HK-2 (cell line): ENCODE measurements around the gene MKKS.

Experiments used
- DNase-seq: peaks from one replicate; pipeline ENCODE4 v3.0.0-alpha.2; 2018; ENCODE audit not compliant: unreplicated experiment

Gene MKKS

GRCh38 chr20:10368702-10369041 is 65.3 kb downstream of the MKKS start:
- DNase-seq = no peak

- DNase-seq = no peak
Observed at GRCh38 chr20:10367943-10368701, 65.9 kb downstream of the MKKS start.

- DNase-seq = no peak
Observed at GRCh38 chr20:10367693-10367942, 66.4 kb downstream of the MKKS start.

DNA sequence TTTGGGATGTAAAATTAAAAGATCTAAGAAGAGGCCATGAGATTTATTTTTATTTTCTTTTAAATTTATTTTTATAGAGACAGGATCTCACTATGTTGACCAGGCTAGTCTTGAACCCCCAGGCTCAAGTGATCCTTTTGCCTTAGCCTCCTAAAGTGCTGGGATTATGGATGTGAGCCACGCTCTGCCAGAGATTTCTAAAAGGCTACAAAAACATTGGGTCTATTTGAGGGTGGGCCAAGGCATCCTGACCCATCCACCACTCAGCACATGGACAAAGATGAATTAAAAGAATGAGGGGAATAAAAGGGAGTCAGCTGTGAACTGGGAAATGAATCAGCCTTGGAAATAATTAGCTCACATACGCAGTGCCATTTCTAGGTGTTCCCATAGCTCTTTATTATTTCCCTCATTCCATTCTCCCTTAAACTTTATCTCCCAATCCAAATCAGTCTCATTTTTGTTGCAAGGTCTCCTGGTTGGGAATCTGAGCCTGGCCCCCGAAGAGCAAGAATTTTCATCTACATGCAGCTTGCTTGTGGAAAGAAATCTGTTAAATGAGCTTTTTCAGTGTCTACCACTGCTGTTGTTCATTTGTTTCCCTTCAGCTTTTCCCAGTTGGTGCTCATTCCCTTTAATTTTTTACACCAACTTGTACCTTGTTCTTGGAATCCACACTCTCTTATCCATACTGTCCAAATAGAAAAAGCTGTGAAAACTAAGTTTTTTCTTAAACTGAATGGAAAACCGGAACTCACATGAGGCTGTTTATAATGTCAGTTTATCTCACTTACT is 66.9 kb downstream of the MKKS start:
- no peak for DNase-seq

DNA sequence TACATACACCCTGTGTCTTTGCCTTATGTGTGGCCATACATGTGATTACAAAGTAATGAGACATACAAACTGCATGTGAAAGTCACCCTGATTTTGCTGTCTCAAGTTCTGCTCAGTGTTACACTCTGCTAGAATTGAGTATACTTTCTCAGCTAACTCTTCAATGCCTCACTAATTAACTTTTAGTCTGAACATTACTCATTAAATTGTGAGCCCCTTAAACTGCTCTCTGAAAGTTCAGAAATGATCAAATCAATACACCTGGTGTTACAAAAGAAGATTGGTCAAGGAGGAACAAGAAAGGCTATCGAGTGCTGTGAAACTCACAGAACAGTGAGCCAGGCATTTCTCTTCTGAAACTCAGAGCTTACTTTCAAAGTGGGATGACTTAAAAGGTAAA is 71.3 kb downstream of the MKKS start:
- no peak for DNase-seq

DNA sequence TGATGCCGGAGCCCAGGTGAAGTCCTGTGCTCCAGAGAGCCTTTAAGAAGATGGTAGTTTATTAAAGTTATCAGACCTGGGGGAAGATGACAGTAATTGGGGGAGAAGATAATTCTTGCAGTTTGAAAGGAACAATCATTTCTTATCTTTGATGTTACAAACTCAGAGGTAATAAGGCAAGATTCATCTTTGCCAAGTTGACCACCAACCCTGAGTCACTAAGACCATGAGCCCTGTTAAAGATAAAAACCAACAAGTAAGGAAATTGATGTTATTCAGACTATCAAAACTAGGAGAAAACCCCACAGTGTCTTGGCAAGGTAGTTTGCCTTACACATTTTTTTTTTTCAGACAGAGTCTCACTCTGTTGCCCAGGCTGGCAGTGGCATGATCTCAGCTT is 73.1 kb downstream of the MKKS start:
- no peak for DNase-seq

DNA sequence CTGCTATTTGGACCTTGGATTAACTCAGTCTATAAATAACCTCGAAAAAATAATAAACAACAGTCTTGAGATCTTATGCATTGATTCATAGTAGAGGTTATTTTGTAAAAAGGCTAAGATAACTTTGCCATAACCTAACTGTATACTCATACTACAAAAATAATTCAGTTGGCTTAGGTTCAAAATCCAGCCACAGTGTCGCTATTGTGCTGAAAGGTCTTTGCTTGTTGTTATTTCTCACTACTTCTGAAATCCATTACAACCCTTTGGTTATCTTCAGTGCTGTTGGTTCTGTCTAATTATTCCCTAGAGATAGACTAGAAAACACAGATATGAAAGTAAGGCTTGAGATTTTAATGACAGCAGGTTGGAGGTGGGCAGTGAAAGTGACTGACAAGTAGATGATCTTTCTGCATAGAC is 74.4 kb downstream of the MKKS start:
- no peak for DNase-seq

DNA sequence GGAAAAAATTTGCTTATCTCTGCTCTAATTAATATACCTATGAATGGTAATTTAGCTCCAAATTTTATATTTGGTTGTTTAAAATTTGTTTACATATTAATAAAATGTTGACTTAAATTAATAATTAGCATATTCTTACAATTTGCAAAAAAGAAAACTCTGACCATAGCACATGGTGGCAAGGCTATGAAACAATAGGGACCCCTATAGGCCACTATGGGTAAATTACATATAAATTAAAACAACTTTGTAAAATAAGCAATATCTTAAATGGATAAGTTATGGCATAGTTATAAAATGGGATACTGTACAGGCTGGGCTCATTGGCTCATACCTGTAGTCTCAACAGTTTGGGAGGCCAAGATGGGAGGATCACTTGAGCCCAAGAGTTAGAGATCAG is 76.0 kb downstream of the MKKS start:
- DNase-seq = no peak

GRCh38 chr20:10357061-10357708 is 76.8 kb downstream of the MKKS start:
- DNase-seq = peak; percentile 31

DNA sequence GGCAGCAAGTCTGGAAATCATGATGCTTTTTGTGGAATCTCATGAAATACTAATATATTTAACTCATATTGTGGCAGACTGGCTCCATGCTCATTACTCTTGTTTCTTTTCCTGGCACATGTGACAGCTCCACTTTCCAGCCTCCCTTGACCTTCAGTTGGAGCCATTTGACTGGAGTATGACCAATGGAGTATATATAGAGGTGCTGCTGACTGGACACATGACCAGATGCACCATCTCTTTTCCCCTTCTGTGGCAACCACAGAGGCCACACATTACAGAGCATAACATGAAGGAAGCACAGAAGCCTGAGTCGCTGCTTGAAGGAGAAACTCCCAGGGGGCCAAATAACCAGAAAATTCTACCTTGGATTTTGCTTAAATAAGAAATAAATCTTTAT is 77.4 kb downstream of the MKKS start:
- DNase-seq = no peak

- no peak for DNase-seq
Observed at GRCh38 chr20:10352934-10353824, 80.8 kb downstream of the MKKS start.
